Endothelial cell of umbilical vein (primary cell): ENCODE data around the gene AMPH. TPM values are rescaled to one million over a fixed set of nuclear protein-coding genes. Genes with fewer than 3 reads are reported as not detected.
"Not testable (repeated sequence)": the region's sequence is repeated elsewhere in the genome, so short reads cannot be mapped to it uniquely, and the experiment has no call there.

Source experiments
- BruUV-seq: library from RNA; stranded (reverse); fragments of 400-500 nt; replicated peaks from 2 replicates; lab custom pipeline; 2021; lab: Mats Ljungman, UMichigan
- CTCF ChIA-PET: fragments of 300-600, 350-600 bp; sonication (Branson Sonifier 250); formaldehyde crosslinking; loops from one replicate; lab custom pipeline; 2021; ENCODE audit warnings: antibody characterized with exemption, inconsistent platforms; lab: Charles Lee
- POLR2A ChIA-PET: fragments of 300-600, 350-600 bp; sonication (Branson Sonifier 250); formaldehyde crosslinking; loops from one replicate; lab custom pipeline; 2021; ENCODE audit warnings: antibody characterized with exemption, inconsistent platforms; lab: Charles Lee
- DNase-seq: peaks from one replicate; pipeline ENCODE4 v3.0.0-alpha.2; 2011; ENCODE audit warnings: low read depth, low spot score
- FAIRE-seq: peaks from 2 replicates; lab custom pipeline; 2011; peaks lifted over from hg19 to GRCh38; lab: Jason Lieb, UNC
- H2AFZ ChIP-seq: 2 replicates; pipeline ENCODE4 v1.6.0; 2012; ENCODE audit warnings: low read depth, low read length, control low read depth, inconsistent platforms
- H3K27ac ChIP-seq: 2 replicates; pipeline ENCODE4 v1.5.1; 2011; ENCODE audit warnings: low read depth, mild to moderate bottlenecking, control low read depth, low read length, moderate library complexity; ENCODE audit not compliant: insufficient read depth
- H3K27me3 ChIP-seq, 2 experiments: 2 replicates each; pipeline versions ENCODE4 v1.6.0 to v1.6.1; 2011; ENCODE audit warnings: low read length in 2 of 2, mixed read lengths in 1 of 2; ENCODE audit not compliant: control insufficient read depth in 2 of 2, insufficient read depth in 2 of 2
- H3K36me3 ChIP-seq, 2 experiments: 2 replicates in 1 of 2; 3 replicates in 1 of 2; pipeline ENCODE4 v1.5.1; 2011; ENCODE audit warnings: low read length in 2 of 2, mild to moderate bottlenecking in 1 of 2, moderate library complexity in 1 of 2; ENCODE audit not compliant: control insufficient read depth in 2 of 2, insufficient read depth in 2 of 2; ENCODE audit errors: extremely low read depth in 1 of 2
- H3K4me1 ChIP-seq: 3 replicates; pipeline ENCODE4 v1.5.1; 2011; ENCODE audit warnings: mild to moderate bottlenecking, low read length; ENCODE audit not compliant: control insufficient read depth, insufficient read depth; ENCODE audit errors: extremely low read depth
- H3K4me2 ChIP-seq: 2 replicates; pipeline ENCODE4 v1.6.1; 2011; ENCODE audit warnings: low read length, control low read depth, mixed read lengths; ENCODE audit not compliant: insufficient read depth
- H3K4me3 ChIP-seq, 3 experiments: fragments of 200-600 bp in 1 of 3; sonication (generic), shearing (Covaris generic) in 1 of 3; replicated peaks in 1 of 3; 2 replicates each; pipeline ENCODE4 v1.5.1; 2011 to 2016; ENCODE audit warnings: control low read depth in 3 of 3, low read length in 3 of 3, mild to moderate bottlenecking in 2 of 3, inconsistent platforms in 1 of 3, low read depth in 1 of 3, moderate library complexity in 1 of 3; ENCODE audit not compliant: insufficient read depth in 1 of 3
- H3K79me2 ChIP-seq: 2 replicates; pipeline ENCODE4 v1.6.0; 2012; ENCODE audit warnings: low read length, inconsistent platforms; ENCODE audit not compliant: control insufficient read depth, insufficient read depth
- H3K9ac ChIP-seq: replicated peaks from 2 replicates; pipeline ENCODE3; 2011; ENCODE audit warnings: low read length, control low read depth; ENCODE audit not compliant: insufficient read depth; ENCODE audit errors: extremely low read depth
- H3K9me1 ChIP-seq: replicated peaks from 3 replicates; pipeline ENCODE4 v1.6.0; 2011; ENCODE audit warnings: mild to moderate bottlenecking, low read length; ENCODE audit not compliant: control insufficient read depth, insufficient read depth; ENCODE audit errors: extremely low read depth
- H3K9me3 ChIP-seq: replicated peaks from 2 replicates; pipeline ENCODE4 v1.5.1; 2012; ENCODE audit warnings: low read length, inconsistent platforms; ENCODE audit not compliant: control insufficient read depth, insufficient read depth
- H4K20me1 ChIP-seq: replicated peaks from 2 replicates; pipeline ENCODE3; 2011; ENCODE audit warnings: mild to moderate bottlenecking, low read length; ENCODE audit not compliant: control insufficient read depth, insufficient read depth; ENCODE audit errors: extremely low read depth
- CTCF ChIP-seq, 2 donors: IDR thresholded peaks; 1 replicate in 1 of 2; 2 replicates in 1 of 2; pipeline ENCODE4 v1.5.1; 2011; ENCODE audit warnings: low read length in 2 of 2, mild to moderate bottlenecking in 2 of 2, moderate library complexity in 2 of 2, control low read depth in 1 of 2, inconsistent platforms in 1 of 2, low read depth in 1 of 2; ENCODE audit not compliant: insufficient read depth in 1 of 2; ENCODE audit errors: extremely low read depth in 1 of 2
- dilution Hi-C: fragments of 300-500 bp; cut with MboI; formaldehyde crosslinking; loops from one replicate; pipeline ENCODE4 v1.15.0; 2019; ENCODE audit warnings: low sequenced_read_pairs; ENCODE audit not compliant: extremely low pct_ligation_motif_present
- intact Hi-C: fragments of 100-400 bp; cut with micrococcal nuclease; formaldehyde crosslinking; loops from one replicate; pipeline ENCODE4 v1.10.0; 2022
- polyA plus RNA-seq, 4 experiments: library from polyadenylated mRNA; depleted of rRNA in 3 of 4; stranded (reverse) in 3 of 4; unstranded in 1 of 4; fragments of >200 nt; gene quantifications; 2 replicates each; pipeline versions ENCODE4 v1.2.1 to v1.2.3, GENCODE V29; 2011 to 2012; ENCODE audit warnings: missing spikeins in 1 of 4
- total RNA-seq: library from RNA; stranded (reverse); gene quantifications from 2 replicates; pipeline ENCODE4 v1.2.3, GENCODE V29; 2021

The AMPH gene
- total and polyA plus RNA-seq, 2 donors (not counting 3 experiments of a cell fraction or from before 2014, with no cell fraction given) = 5.2 to 9.2 TPM

- TF ChIP-seq CTCF (IDR thresholded peaks at IDR 0.05; ENCODE audit: extremely low read depth in 1 of 2, insufficient read depth in 1 of 2, low read depth in 1 of 2, low read length in 2 of 2) = peak; percentile 43 to 68
- H3K4me1 ChIP-seq, H3K9me1 ChIP-seq, H3K9ac ChIP-seq, H3K9me3 ChIP-seq, H4K20me1 ChIP-seq, intact Hi-C loops, POLR2A ChIA-PET, FAIRE-seq, H2AFZ ChIP-seq, BruUV-seq, H3K79me2 ChIP-seq, H3K36me3 ChIP-seq, H3K27ac ChIP-seq, dilution Hi-C loops, H3K4me2 ChIP-seq, H3K27me3 ChIP-seq, H3K4me3 ChIP-seq: not testable (repeated sequence)
- CTCF ChIA-PET = interaction anchor here (0.6 to 1.1 kb wide), 11 partner anchors 9 to 452 kb away, joined by 3 to 10 read pairs (median 4); no protein-coding TSS in a partner anchor
- peak; percentile 33 for DNase-seq
Observed at GRCh38 chr7:38354271-38354851, 276.8 kb downstream of the AMPH start.

DNA sequence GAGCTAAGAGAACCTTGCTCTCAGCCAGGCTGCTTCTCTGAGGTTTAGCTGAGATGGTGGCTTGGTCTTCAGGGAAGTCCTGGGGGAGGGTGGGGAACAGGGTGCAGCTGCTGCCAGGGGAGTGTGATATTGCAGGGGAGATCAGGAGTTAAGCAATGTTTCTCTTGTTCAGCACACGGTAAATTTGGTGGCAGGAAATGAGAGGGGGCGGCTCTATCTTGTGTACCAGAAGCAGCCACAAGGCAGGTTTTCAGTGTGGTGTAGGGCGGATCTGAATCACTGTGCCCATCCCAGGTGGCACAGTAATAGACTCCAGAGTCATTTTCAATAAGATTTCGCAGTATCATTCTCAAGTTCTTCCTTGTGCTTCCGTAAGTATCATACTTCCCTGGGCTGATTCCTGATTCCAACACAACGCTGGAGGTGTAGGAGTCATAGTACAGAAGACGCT is 277.7 kb downstream of the AMPH start:
- DNase-seq, H3K9me3 ChIP-seq, BruUV-seq, H3K4me2 ChIP-seq, dilution Hi-C loops, H3K36me3 ChIP-seq, H3K9ac ChIP-seq, H3K4me3 ChIP-seq, H4K20me1 ChIP-seq, H3K9me1 ChIP-seq, H3K27me3 ChIP-seq, intact Hi-C loops, FAIRE-seq, H3K27ac ChIP-seq, H2AFZ ChIP-seq, H3K4me1 ChIP-seq, POLR2A ChIA-PET, H3K79me2 ChIP-seq: not testable (repeated sequence)
- CTCF ChIA-PET = interaction anchor here (0.8 to 1.3 kb wide), 2 partner anchors 13 to 452 kb away, joined by 3 to 4 read pairs; no protein-coding TSS in a partner anchor
